ENCODE results near the gene SCNN1G. TPM values are rescaled to one million over a fixed set of nuclear protein-coding genes. Genes with fewer than 3 reads are reported as not detected.

The SCNN1G gene
- polyA plus RNA-seq, 3 donors, result 43.7 to 45.6 (median 43.9) TPM

DNA sequence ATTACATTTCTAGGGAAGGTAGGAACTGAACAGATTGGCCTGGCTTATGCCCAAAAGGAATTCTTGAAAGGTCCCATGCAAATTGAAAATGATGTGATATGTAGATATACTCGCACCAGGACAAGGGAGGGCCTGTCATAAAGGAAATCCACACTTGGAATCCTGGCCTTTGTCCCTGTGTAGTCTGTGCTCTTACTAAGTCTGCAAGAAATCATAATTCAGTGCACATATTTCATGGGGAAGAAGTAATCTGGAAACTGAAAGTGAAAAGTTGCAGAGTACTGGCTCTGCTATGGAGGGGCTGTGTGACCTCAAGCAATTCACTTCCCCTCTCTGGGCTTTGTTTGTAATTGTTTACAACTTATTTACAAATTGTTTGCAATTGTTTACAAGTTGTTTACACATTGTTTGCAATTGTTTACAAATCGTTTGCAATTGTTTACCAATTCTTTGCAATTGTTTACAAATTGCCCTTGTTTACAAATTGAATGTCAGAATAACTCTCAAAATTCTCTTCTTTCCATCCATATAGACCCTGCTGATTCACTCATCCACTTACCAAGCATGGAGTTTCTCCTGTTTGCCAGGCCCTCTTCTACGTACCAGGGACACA, 12.9 kb downstream of the SCNN1G start:
- no peak for DNase-seq (ENCODE audit: low read depth in 3 of 3, low spot score in 2 of 3)

DNA sequence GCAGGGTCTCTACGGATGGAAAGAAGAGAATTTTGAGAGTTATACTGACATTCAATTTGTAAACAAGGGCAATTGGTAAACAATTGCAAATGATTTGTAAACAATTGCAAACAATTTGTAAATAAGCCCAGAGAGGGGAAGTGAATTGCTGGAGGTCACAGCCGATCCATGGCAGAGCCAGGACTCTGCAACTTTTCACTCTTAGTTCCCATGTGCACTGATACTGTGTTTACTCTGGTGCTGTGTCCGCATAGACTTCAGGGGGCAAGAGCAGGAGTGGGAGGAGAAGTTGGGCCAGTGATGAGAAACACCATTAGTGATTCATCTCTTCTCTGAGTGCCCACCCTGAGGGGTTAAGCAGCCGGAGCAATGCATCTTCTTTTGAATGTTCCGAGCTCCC, 14.0 kb downstream of the SCNN1G start:
- no peak for DNase-seq (ENCODE audit: low read depth in 3 of 3, low spot score in 2 of 3)

- DNase-seq (ENCODE audit: low read depth in 3 of 3, low spot score in 2 of 3), result no peak
Observed at GRCh38 chr16:23202166-23202565, 19.6 kb downstream of the SCNN1G start.

- no peak for DNase-seq (ENCODE audit: low read depth in 3 of 3, low spot score in 2 of 3)
Observed at GRCh38 chr16:23206986-23207385, 24.4 kb downstream of the SCNN1G start.

DNA sequence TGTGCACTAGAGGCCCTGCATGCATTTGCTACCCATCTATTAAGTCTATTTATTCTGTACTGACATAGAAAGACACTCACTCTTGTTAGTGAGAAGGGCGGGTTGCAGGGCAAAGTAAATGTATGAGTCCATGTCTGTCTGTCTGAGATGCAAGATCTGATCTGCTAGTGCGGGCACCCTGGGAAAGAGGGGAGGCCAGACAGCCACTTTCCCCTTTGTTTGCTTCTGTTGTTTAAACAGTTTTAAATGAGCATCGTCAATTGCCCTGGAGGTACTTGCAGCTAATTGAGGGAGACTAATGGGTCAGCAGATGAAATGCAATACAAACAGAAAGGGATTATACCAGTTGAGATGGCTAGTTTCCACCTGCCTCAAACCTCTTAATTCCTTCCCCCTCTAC, 24.9 kb downstream of the SCNN1G start:
- DNase-seq (ENCODE audit: low read depth in 3 of 3, low spot score in 2 of 3), result no peak

GRCh38 chr16:23209606-23210005, 27.1 kb downstream of the SCNN1G start:
- DNase-seq (ENCODE audit: low read depth in 3 of 3, low spot score in 2 of 3), result no peak

- DNase-seq (ENCODE audit: low read depth in 3 of 3, low spot score in 2 of 3), result no peak
Observed at GRCh38 chr16:23213831-23214230, 31.3 kb downstream of the SCNN1G start.

DNA sequence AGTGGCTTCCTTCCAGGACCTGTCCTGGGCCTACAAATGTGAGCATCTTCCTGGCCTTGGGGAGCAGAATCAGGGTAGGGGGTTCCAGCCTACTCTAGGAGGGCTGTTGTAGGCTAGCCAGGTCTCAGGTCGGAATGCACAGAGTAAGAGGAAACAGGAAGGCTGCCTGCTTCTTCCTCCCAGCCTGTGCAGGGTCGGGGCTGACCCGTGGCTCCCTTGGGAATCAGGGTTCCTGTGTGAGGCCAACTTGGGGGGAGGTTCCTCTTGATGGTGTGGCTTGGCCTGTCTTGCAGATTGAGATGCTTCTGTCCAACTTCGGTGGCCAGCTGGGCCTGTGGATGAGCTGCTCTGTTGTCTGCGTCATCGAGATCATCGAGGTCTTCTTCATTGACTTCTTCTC, 32.3 kb downstream of the SCNN1G start:
- no peak for DNase-seq (ENCODE audit: low read depth in 3 of 3, low spot score in 2 of 3)

- DNase-seq (ENCODE audit: low read depth in 3 of 3, low spot score in 2 of 3), result no peak
Observed at GRCh38 chr16:23215435-23215834, 32.9 kb downstream of the SCNN1G start.

- DNase-seq (ENCODE audit: low read depth in 3 of 3, low spot score in 2 of 3), result no peak
Observed at GRCh38 chr16:23216658-23217246, 34.2 kb downstream of the SCNN1G start.

- DNase-seq (ENCODE audit: low read depth in 3 of 3, low spot score in 2 of 3), result no peak
Observed at GRCh38 chr16:23217646-23218045, 35.1 kb downstream of the SCNN1G start.

GRCh38 chr16:23222929-23223328, 40.4 kb downstream of the SCNN1G start:
- no peak for DNase-seq (ENCODE audit: low read depth in 3 of 3, low spot score in 2 of 3)

GRCh38 chr16:23223368-23223767, 40.8 kb downstream of the SCNN1G start:
- DNase-seq (ENCODE audit: low read depth in 3 of 3, low spot score in 2 of 3), result no peak

DNA sequence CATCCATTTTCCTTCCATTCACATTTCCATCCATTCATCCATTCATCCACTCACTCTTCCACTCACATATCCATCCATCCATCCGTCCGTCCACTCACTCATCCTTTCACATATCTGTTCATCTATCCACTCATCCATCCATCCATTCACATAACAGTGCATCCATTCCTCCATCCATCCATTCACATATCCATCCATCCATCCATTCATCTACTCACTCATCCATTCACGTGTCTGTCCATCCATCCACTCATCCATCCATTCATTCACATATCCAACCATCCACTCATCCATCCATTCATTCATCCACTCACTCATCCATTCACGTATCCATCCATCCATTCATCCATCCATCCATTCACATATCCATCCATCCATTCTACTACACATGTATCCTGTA, 42.6 kb downstream of the SCNN1G start:
- no peak for DNase-seq (ENCODE audit: low read depth in 3 of 3, low spot score in 2 of 3)

DNA sequence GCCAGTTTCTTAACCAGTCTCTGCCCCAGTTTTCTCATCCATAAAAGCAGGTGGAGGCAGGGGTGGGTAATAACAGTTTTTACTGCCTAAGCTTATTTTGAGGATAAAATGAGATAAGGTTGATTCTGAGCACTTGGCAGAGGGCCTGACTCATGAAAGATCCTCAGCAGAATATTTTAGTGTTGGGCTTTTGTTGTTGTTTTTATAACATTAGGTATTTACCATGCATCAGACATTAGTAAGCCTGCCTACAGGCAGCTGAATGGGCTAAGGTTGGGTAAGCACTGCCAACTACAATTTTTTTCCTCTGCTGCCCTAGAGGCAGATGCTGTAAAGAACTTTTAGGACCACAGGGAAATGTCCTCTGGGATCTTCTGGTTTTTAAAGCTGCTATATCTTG, 43.1 kb downstream of the SCNN1G start:
- no peak for DNase-seq (ENCODE audit: low read depth in 3 of 3, low spot score in 2 of 3)

GRCh38 chr16:23227529-23227928, 45.0 kb downstream of the SCNN1G start:
- DNase-seq (ENCODE audit: low read depth in 3 of 3, low spot score in 2 of 3), result no peak

- no peak for DNase-seq (ENCODE audit: low read depth in 3 of 3, low spot score in 2 of 3)
Observed at GRCh38 chr16:23229714-23230113, 47.2 kb downstream of the SCNN1G start.

- DNase-seq (ENCODE audit: low read depth in 3 of 3, low spot score in 2 of 3), result no peak
Observed at GRCh38 chr16:23232806-23233205, 50.3 kb downstream of the SCNN1G start.

- DNase-seq (ENCODE audit: low read depth in 3 of 3, low spot score in 2 of 3), result no peak
Observed at GRCh38 chr16:23235176-23235575, 52.6 kb downstream of the SCNN1G start.

- DNase-seq (ENCODE audit: low read depth in 3 of 3, low spot score in 2 of 3), result no peak
Observed at GRCh38 chr16:23236983-23237382, 54.4 kb downstream of the SCNN1G start.

- DNase-seq (ENCODE audit: low read depth in 3 of 3, low spot score in 2 of 3), result no peak
Observed at GRCh38 chr16:23240994-23241393, 58.4 kb downstream of the SCNN1G start.

- DNase-seq (ENCODE audit: low read depth in 3 of 3, low spot score in 2 of 3), result no peak
Observed at GRCh38 chr16:23244122-23244521, 61.6 kb downstream of the SCNN1G start.

DNA sequence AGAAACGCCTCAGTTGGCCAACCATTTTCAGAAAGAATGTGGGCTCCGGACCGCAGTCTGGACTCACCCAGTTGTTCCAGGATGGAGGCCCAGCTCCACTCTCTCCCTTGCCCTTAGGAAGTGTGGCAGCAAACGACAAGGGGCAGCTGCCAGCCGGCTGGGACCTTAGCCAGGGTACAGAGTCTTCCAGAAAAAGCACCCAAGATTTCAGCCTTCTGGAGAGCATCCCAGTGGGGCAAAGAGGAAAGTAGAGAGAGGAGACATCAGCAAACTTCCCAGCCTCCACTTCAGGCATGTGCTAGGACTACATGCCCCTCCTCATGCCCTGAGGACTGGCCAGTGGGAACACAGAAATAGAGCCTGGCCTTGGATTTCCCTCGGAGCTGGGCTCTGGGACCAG, 62.7 kb downstream of the SCNN1G start:
- DNase-seq (ENCODE audit: low read depth in 3 of 3, low spot score in 2 of 3), result no peak
